Right cardiac atrium (tissue), 5 donors: Measurements from ENCODE around the gene RAG1. TPM values are rescaled to one million over a fixed set of nuclear protein-coding genes. Genes with fewer than 3 reads are reported as not detected.
A peak's percentile ranks its signal among the peaks of the same experiment; 100 is the strongest.

Experiments used
- ATAC-seq, 2 donors: fragments of 200-7000 bp; cut with Tn5 transposase; one replicate each; pipeline versions ENCODE4 v1.8.0 to v1.9.1; 2020; ENCODE audit warnings: moderate library complexity in 2 of 2, mild to moderate bottlenecking in 1 of 2
- DNase-seq, 3 donors: peaks; one replicate each; pipeline ENCODE4 v3.0.0-alpha.2; 2020
- H3K27ac ChIP-seq: one replicate; pipeline ENCODE4 v1.5.1; 2013; ENCODE audit warnings: mild to moderate bottlenecking, low read length, control low read depth, moderate library complexity
- H3K27me3 ChIP-seq: one replicate; pipeline ENCODE4 v1.6.1; 2013; ENCODE audit not compliant: control insufficient read depth, insufficient read depth
- H3K4me1 ChIP-seq: one replicate; pipeline ENCODE4 v1.6.1; 2013; ENCODE audit warnings: low read length; ENCODE audit not compliant: control insufficient read depth, insufficient read depth
- H3K4me3 ChIP-seq: one replicate; pipeline ENCODE4 v1.5.1; 2013; ENCODE audit warnings: low read length, control low read depth
- H3K9me3 ChIP-seq: one replicate; pipeline ENCODE4 v1.6.1; 2013; ENCODE audit warnings: low read length; ENCODE audit not compliant: control insufficient read depth
- WGBS: extraction: QIAGEN DNeasy Blood & Tissue Kit; methylation state at CpG from one replicate; pipeline ENCODE4 v1.1.7; 2013; 5-methylcytosine and 5-hydroxymethylcytosine counted together
- intact Hi-C, 4 donors: fragments of 100-400 bp; cut with DNase I; formaldehyde crosslinking; loops; one replicate each; pipeline versions ENCODE4 v1.11.0 to v1.14.0; 2022 to 2023
- polyA plus RNA-seq: library from polyadenylated mRNA; stranded (reverse); fragments of 200-250 nt; gene quantifications from one replicate; pipeline ENCODE4 v1.2.3, GENCODE V29; 2013
- total RNA-seq, 4 donors: library from RNA; stranded (reverse); fragmentation: NEBNext Ultra II Directional; extraction: Animal tissue kit (Norgen Biotek cat#: 25700); gene quantifications; one replicate each; pipeline ENCODE4 v1.2.1, GENCODE V29; 2021
- donor health status: healthy with polysubstance abuse.
- donor health status: DM: no; HTN: yes; CAD: no.
- donor health status: DM: no; HTN: no; CAD: no.
- donor health status: DM: no; HTN: yes; CAD: no; lungs with severe emphysema.
- donor health status: DM: yes; HTN: yes; CAD: no.

Gene RAG1
- total and polyA plus RNA-seq, 5 donors, result 0.72 to 0.88 (median 0.82) TPM

DNA sequence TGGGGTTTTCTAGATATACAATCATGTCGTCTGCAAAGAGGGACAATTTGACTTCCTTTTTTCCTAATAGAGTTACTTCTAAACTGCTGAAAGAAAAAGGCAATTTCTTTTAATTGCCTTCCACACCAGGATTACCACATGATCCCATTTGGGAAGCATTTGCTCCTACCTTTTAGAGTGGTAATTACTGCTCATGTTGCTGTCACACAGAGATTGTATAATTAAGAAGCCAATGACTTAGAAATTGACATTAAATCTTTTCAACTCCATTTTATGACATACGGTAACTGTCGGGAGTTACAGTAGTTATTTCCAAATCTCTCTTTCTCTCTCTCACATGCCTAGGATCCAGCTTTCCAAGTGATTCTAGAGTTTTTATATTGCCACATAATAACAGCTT, 48.0 kb downstream of the RAG1 start:
- ATAC-seq (no peak), DNase-seq (no peak)
- Histone ChIP-seq H3K9me3 (no peaks in the 10 kb centered on the region), H3K27me3 (no peaks in the 10 kb centered on the region), H3K4me1 (peaks cover 3% of the 10 kb centered on the region), H3K27ac (no peak overlapping the region), H3K4me3 (no peak overlapping the region)
- 82% methylated on average over 3 of the region's 3 CpGs for WGBS
- intact Hi-C loops, result no loop called here

DNA sequence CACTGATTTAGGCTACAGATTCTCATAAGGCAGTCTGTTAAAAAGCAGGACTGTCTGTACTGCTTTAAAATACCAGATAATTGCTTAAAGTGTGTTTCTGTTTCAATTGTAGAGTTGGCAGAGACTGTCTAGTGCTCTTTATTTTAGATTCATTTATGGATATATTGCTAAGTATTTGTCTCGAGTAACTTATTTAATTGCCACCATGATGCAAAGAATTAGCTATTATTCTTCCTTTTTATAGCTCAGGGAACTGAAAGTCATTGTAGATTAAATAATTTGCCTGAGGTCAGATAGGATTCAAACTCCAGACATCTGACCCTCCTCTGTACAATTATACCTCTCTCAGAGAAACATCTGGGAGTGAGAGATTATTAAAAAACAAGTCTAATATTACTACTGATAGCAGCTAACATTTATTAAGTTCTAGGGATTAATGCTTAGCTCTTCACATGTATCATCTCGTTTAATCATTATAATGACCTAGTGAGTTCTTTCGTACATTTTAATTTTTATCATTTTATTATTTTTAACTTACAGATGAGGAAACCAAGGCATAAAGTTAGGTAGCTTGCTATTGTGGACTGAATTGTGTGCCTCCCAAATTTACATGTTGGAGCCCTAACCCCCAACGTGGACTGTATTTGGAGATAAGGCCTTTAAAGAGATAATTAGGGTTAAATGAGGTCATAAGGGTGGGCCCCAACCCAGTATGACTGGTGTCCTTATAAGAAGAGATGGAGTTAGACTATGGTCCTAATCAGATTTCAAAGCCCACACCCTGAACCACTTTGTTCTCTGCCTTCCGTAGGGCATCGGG, 49.9 kb downstream of the RAG1 start:
- intact Hi-C loops, result no loop called here
- H3K9me3 ChIP-seq, result no peaks in the 10 kb centered on the region
- H3K27me3 ChIP-seq, result no peaks in the 10 kb centered on the region
- WGBS, result 84% methylated on average over 6 of the region's 6 CpGs
- H3K4me3 ChIP-seq, result no peak overlapping the region
- peaks cover 3% of the 10 kb centered on the region for H3K4me1 ChIP-seq
- ATAC-seq (no peak), DNase-seq (no peak)
- H3K27ac ChIP-seq, result no peak overlapping the region

DNA sequence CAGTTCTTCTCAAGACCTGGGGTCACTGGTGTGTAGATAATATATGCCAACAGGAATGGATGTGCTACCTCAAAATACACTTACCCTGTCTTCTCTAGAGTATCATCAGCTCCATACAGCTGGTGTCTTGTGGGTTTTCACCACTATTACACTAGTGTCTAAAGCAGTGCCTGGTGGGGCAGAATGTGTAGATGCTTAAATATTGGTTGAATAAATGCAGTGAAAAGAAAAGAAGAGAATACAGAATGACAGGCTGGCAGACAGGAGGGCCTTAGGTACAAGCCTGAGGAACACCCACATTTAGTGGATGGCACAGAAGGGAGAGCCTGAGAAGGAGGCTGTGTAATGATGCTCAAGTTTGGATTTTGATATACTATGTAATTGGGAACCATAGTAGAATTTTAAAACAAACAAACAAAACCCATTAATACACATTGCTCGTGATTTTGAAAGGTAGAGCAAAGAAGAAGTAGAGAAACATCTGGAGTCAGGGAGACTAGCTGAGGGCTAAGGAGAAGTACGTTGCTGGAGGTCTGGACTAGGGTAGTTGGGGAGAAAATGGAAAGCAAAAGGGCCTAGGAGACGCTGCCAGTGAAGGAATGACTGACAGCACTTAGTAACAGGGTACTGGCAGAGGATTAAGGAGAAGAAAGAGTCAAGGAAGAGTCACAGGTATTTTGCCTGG, 50.7 kb downstream of the RAG1 start:
- ATAC-seq (no peak), DNase-seq (no peak)
- no peak overlapping the region for H3K4me3 ChIP-seq
- H3K27ac ChIP-seq, result no peak overlapping the region
- intact Hi-C loops, result no loop called here
- H3K27me3 ChIP-seq, result no peaks in the 10 kb centered on the region
- H3K4me1 ChIP-seq, result peaks cover 3% of the 10 kb centered on the region
- H3K9me3 ChIP-seq, result no peaks in the 10 kb centered on the region
- WGBS, result 67% methylated on average over 3 of the region's 3 CpGs

DNA sequence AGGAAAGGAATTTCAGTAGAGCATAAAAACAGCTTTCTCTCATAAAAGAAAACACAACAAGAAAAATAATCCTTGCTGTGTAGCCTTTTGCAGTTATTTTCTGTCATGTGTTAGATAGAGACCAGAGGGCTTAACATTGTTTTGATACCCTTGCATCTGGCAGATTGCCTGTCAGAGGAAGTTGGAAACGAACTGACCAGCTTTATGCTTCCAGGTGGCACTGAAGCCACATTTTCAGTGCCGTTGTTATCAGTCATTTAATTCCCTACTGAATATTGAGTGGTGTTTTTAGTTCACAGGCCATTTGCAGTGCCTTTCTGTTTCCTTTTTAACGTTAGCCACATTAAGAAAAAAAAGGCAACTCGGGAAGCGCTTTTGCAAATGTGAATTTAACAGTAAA, 51.7 kb downstream of the RAG1 start:
- H3K4me3 ChIP-seq, result peak overlapping the region; percentile 40
- DNase-seq (no peak), ATAC-seq (no peak)
- WGBS, result 13% methylated on average over 5 of the region's 5 CpGs
- intact Hi-C loops, result no loop called here
- peaks cover 3% of the 10 kb centered on the region for H3K4me1 ChIP-seq
- H3K9me3 ChIP-seq, result no peaks in the 10 kb centered on the region
- H3K27ac ChIP-seq, result peak overlapping the region; percentile 58
- no peaks in the 10 kb centered on the region for H3K27me3 ChIP-seq

DNA sequence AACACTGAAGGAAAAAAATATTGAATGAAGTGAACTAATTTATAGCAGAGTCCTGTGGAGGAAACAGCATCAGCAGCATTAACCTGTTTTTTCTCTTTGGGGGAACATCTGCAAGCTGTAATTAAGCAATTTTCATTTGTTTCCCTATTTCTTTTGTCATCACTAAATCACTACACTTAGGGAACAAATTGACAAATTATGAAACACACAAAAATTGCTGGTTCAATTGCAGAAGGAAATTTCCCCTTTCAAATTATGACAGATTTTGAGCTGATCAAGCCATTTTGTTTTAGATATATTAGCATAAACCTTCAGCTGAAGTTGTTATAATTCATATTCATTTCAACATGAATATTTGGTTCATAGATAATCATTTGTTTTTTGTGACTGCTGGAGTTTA, 52.4 kb downstream of the RAG1 start:
- no peak overlapping the region for H3K4me3 ChIP-seq
- intact Hi-C loops, result loop anchor here in 1 of 4 donors (10.0 kb wide), 1 partner anchor 55 kb away; the partner anchor contains the start of gene RAG1
- H3K27ac ChIP-seq, result no peak overlapping the region
- H3K9me3 ChIP-seq, result no peaks in the 10 kb centered on the region
- DNase-seq (no peak), ATAC-seq (no peak)
- H3K4me1 ChIP-seq, result peaks cover 3% of the 10 kb centered on the region
- H3K27me3 ChIP-seq, result no peaks in the 10 kb centered on the region

DNA sequence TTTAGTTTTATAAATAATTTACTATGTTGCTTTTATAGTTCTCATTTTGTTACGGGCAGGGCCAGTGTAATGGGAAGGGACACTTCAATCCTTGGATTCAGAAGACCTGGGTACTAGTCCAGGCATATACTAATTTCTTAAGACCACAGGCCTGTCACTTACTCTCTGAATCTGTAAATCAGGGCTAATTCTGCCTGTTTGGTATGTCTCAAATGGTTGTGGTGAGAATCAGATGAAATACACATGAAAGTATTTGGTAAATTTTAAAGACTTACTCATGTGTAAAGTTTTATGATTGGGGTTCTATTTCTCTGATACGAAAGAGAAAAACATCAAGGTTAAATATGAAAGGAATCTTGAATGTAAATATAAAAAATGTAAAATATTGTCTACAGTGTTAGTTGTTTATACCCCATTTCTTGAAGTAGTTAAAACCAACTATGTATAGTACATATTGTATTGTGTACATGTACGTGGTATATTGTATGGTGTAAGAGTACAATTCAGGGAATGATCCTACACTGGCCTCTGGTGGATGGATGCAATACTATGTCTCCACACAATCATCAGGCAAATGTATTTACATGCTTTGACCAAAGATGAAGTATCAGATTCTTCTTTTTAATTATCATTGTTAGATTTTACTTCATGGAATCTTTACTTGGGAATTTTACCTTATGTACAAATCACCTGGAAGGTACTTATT, 54.8 kb downstream of the RAG1 start:
- 69% methylated on average over 3 of the region's 3 CpGs for WGBS
- DNase-seq, result no peak
- H3K4me1 ChIP-seq, result peaks cover 3% of the 10 kb centered on the region
- H3K27me3 ChIP-seq, result no peaks in the 10 kb centered on the region
- ATAC-seq, result peak in 1 of 2 donors; percentile 56
- no peak overlapping the region for H3K27ac ChIP-seq
- no peak overlapping the region for H3K4me3 ChIP-seq
- no peaks in the 10 kb centered on the region for H3K9me3 ChIP-seq
- intact Hi-C loops, result loop anchor here in 1 of 4 donors (10.0 kb wide), 1 partner anchor 58 kb away; the partner anchor contains the start of gene RAG1

DNA sequence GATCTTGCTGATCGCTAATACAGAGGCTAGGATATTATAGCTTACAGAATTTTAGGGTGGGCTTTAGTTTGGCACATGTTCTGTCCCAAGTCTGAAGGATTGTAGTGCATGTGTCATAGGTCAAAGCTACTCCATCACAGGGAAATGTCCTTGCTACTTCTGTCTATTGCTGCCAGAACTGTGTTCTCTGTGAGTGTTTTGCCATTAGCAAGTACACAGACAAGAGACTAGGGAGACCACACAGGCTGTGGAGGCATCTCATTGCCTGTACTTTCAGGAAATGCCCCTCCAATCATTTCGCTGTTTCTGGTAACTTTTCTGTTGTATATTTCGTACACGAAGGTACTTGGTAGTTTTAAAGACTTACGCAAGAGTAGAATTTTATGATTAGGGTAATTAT, 55.7 kb downstream of the RAG1 start:
- no peak for DNase-seq
- no peaks in the 10 kb centered on the region for H3K27me3 ChIP-seq
- no peak overlapping the region for H3K4me3 ChIP-seq
- intact Hi-C loops, result loop anchor here in 1 of 4 donors (10.0 kb wide), 1 partner anchor 59 kb away; the partner anchor contains the start of gene RAG1
- ATAC-seq, result no peak
- WGBS, result 96% methylated on average over 5 of the region's 5 CpGs
- H3K27ac ChIP-seq, result no peak overlapping the region
- no peaks in the 10 kb centered on the region for H3K9me3 ChIP-seq
- H3K4me1 ChIP-seq, result peaks cover 3% of the 10 kb centered on the region

DNA sequence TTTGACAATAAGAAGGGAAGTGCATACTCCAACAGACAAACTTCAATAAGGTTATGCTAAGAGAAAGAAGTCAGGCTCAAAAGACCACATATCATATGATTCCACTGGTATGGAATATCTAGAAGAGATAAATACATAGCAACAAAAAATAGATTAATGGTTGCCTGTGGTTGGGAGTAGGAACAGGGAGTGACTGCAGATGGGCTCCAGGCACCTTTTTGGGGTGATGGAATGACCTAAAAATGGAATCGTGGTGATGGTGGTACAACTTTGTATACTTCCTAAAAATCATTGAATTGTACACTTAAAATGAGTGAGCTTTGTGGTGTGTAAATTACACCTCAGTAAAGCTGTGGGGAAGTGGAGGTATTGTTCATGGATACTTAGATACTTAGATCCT, 59.2 kb downstream of the RAG1 start:
- Histone ChIP-seq H3K27me3 (no peaks in the 10 kb centered on the region), H3K9me3 (no peaks in the 10 kb centered on the region), H3K4me1 (no peaks in the 10 kb centered on the region), H3K4me3 (no peak overlapping the region), H3K27ac (no peak overlapping the region)
- intact Hi-C loops, result loop anchor here in 1 of 4 donors (10.0 kb wide), 1 partner anchor 62 kb away; the partner anchor contains the start of gene RAG1
- ATAC-seq, result no peak
- no peak for DNase-seq
- 91% methylated on average over 1 of the region's 1 CpG for WGBS

DNA sequence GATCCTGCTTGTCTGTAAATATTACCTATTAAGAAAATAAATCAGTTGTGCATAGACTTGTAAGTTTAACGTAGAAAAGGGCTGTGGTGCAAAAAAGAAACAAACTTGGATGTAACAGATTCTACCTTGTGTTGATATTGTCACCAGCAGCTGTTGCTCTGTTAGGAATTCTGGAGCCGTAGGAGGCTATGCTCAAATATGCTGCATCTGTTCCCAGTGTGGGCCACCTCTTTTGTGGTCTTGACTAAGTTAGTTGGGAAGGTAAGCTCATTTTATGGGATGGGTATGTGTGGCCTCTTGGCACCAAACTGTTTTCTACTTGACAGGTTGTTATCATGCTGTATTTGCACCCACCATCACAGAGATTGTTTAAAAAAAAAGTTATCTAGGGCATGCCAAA, 59.7 kb downstream of the RAG1 start:
- no peak overlapping the region for H3K27ac ChIP-seq

DNA sequence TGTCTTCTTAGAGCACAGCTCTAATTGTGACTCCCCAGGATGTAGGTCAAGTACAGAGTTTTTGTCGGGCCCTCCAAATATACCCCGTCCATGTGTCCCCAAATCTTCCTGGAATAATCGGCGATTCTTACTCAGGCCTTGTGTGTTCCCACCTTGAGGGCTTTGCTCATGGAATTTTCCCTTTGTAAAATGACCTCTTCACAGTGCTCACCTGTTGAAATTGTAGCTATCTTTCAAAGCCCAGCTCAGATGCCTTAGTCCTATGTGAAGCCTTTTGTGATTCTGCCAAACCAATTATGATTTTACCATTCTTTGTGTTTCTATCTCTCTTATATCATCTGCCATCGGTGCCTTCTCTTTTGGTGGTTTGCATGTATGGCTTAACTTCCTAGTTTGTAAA, 60.3 kb downstream of the RAG1 start:
- H3K27ac ChIP-seq, result no peak overlapping the region
- ATAC-seq (no peak), DNase-seq (no peak)
- intact Hi-C loops, result loop anchor here in 1 of 4 donors (10.0 kb wide), 1 partner anchor 63 kb away; the partner anchor contains the start of gene RAG1
- H3K4me1 ChIP-seq, result no peaks in the 10 kb centered on the region
- no peaks in the 10 kb centered on the region for H3K9me3 ChIP-seq
- WGBS, result 93% methylated on average over 5 of the region's 5 CpGs
- H3K27me3 ChIP-seq, result no peaks in the 10 kb centered on the region
- no peak overlapping the region for H3K4me3 ChIP-seq

More for the DNA sequence above, 59.7 kb downstream of the RAG1 start:
- H3K9me3 ChIP-seq, result no peaks in the 10 kb centered on the region
- ATAC-seq (no peak), DNase-seq (no peak)
- 86% methylated on average over 2 of the region's 2 CpGs for WGBS
- H3K27me3 ChIP-seq, result no peaks in the 10 kb centered on the region
- H3K4me1 ChIP-seq, result no peaks in the 10 kb centered on the region
- intact Hi-C loops, result loop anchor here in 1 of 4 donors (10.0 kb wide), 1 partner anchor 63 kb away; the partner anchor contains the start of gene RAG1
- no peak overlapping the region for H3K4me3 ChIP-seq
